ENCODE results near the gene PLEKHA6.
"Not testable (repeated sequence)": the region's sequence is repeated elsewhere in the genome, so short reads cannot be mapped to it uniquely, and the experiment has no call there.

Gene PLEKHA6

GRCh38 chr1:204335085-204335484 lies 24.6 kb downstream of the PLEKHA6 start:
- DNase-seq, result peak; percentile 71

- DNase-seq, result no peak
These were observed 25.3 kb downstream of the PLEKHA6 start for GRCh38 chr1:204334455-204334854.

- DNase-seq, result no peak
These were observed 26.3 kb downstream of the PLEKHA6 start for GRCh38 chr1:204333427-204333826.

- DNase-seq, result no peak
These were observed 27.8 kb downstream of the PLEKHA6 start for GRCh38 chr1:204331847-204332487.

GRCh38 chr1:204331275-204331674 lies 28.5 kb downstream of the PLEKHA6 start:
- no peak for DNase-seq

- DNase-seq, result not testable (repeated sequence)
These were observed 31.9 kb downstream of the PLEKHA6 start for GRCh38 chr1:204327870-204328269.

- no peak for DNase-seq
These were observed 32.4 kb downstream of the PLEKHA6 start for GRCh38 chr1:204327359-204327758.

GRCh38 chr1:204326771-204327300 lies 32.9 kb downstream of the PLEKHA6 start:
- no peak for DNase-seq

GRCh38 chr1:204325944-204326343 lies 33.8 kb downstream of the PLEKHA6 start:
- DNase-seq, result no peak

- no peak for DNase-seq
These were observed 35.8 kb downstream of the PLEKHA6 start for GRCh38 chr1:204323887-204324286.

GRCh38 chr1:204322339-204322868 lies 37.3 kb downstream of the PLEKHA6 start:
- DNase-seq, result no peak

GRCh38 chr1:204321665-204322064 lies 38.1 kb downstream of the PLEKHA6 start:
- no peak for DNase-seq

GRCh38 chr1:204321051-204321450 lies 38.7 kb downstream of the PLEKHA6 start:
- no peak for DNase-seq

GRCh38 chr1:204320382-204320804 lies 39.3 kb downstream of the PLEKHA6 start:
- DNase-seq, result no peak

GRCh38 chr1:204319462-204319861 lies 40.3 kb downstream of the PLEKHA6 start:
- no peak for DNase-seq

GRCh38 chr1:204319027-204319426 lies 40.7 kb downstream of the PLEKHA6 start:
- DNase-seq, result no peak

- DNase-seq, result no peak
These were observed 41.4 kb downstream of the PLEKHA6 start for GRCh38 chr1:204318324-204318723.

- DNase-seq, result no peak
These were observed 42.6 kb downstream of the PLEKHA6 start for GRCh38 chr1:204317170-204317569.

GRCh38 chr1:204316164-204316563 lies 43.6 kb downstream of the PLEKHA6 start:
- DNase-seq, result no peak

GRCh38 chr1:204314893-204315658 lies 44.7 kb downstream of the PLEKHA6 start:
- no peak for DNase-seq

GRCh38 chr1:204314171-204314892 lies 45.4 kb downstream of the PLEKHA6 start:
- peak; percentile 90 for DNase-seq

GRCh38 chr1:204313675-204314074 lies 46.1 kb downstream of the PLEKHA6 start:
- peak; percentile 81 for DNase-seq

- DNase-seq, result not testable (repeated sequence)
These were observed 48.8 kb downstream of the PLEKHA6 start for GRCh38 chr1:204310970-204311369.

Measured in NCI-H1105 treated with DMSO at 0.1 percent for 48 hours (cell line).